Measurements from ENCODE around the gene PRM3.
"Not testable (repeated sequence)": the region's sequence is repeated elsewhere in the genome, so short reads cannot be mapped to it uniquely, and the experiment has no call there.

The PRM3 gene

GRCh38 chr16:11303405-11304138 is 30.1 kb upstream of the PRM3 start:
- DNase-seq = no peak

- DNase-seq = no peak
Observed at GRCh38 chr16:11302977-11303376, 29.5 kb upstream of the PRM3 start.

- no peak for DNase-seq
Observed at GRCh38 chr16:11301645-11302501, 28.4 kb upstream of the PRM3 start.

- no peak for DNase-seq
Observed at GRCh38 chr16:11300560-11300892, 27.1 kb upstream of the PRM3 start.

- no peak for DNase-seq
Observed at GRCh38 chr16:11299865-11300559, 26.6 kb upstream of the PRM3 start.

- not testable (repeated sequence) for DNase-seq
Observed at GRCh38 chr16:11298950-11299547, 25.6 kb upstream of the PRM3 start.

- no peak for DNase-seq
Observed at GRCh38 chr16:11298143-11298900, 24.9 kb upstream of the PRM3 start.

- peak in 1 of 2 donors; percentile 93 for DNase-seq
Observed at GRCh38 chr16:11297492-11298142, 24.2 kb upstream of the PRM3 start.

- no peak for DNase-seq
Observed at GRCh38 chr16:11296706-11297491, 23.5 kb upstream of the PRM3 start.

GRCh38 chr16:11296351-11296705 is 22.9 kb upstream of the PRM3 start:
- no peak for DNase-seq

- no peak for DNase-seq
Observed at GRCh38 chr16:11295672-11296071, 22.2 kb upstream of the PRM3 start.

GRCh38 chr16:11292076-11292748 is 18.8 kb upstream of the PRM3 start:
- no peak for DNase-seq

- no peak for DNase-seq
Observed at GRCh38 chr16:11291091-11291703, 17.8 kb upstream of the PRM3 start.

- DNase-seq = no peak
Observed at GRCh38 chr16:11290102-11290893, 16.9 kb upstream of the PRM3 start.

- not testable (repeated sequence) for DNase-seq
Observed at GRCh38 chr16:11289696-11290095, 16.3 kb upstream of the PRM3 start.

- DNase-seq = no peak
Observed at GRCh38 chr16:11289202-11289601, 15.8 kb upstream of the PRM3 start.

- DNase-seq = no peak
Observed at GRCh38 chr16:11285842-11286241, 12.4 kb upstream of the PRM3 start.

GRCh38 chr16:11283820-11284248 is 10.4 kb upstream of the PRM3 start:
- DNase-seq = no peak
